Type B pancreatic cell (in vitro differentiated cells): ENCODE measurements around the gene C7orf57. TPM values are rescaled to one million over a fixed set of nuclear protein-coding genes. Genes with fewer than 3 reads are reported as not detected.

Experiments used
- DNase-seq: peaks from one replicate; pipeline ENCODE4 v3.0.0; 2021; ENCODE audit warnings: mixed read lengths; ENCODE audit not compliant: unreplicated experiment; ENCODE audit errors: extremely low spot score
- H3K27ac Mint-ChIP-seq: 2 replicates; pipeline ENCODE4 v1.8.0; 2021; ENCODE audit warnings: mild to moderate bottlenecking, mixed read lengths
- H3K27me3 Mint-ChIP-seq: 2 replicates; pipeline ENCODE4 v1.8.0; 2021; ENCODE audit warnings: mixed read lengths
- H3K36me3 Mint-ChIP-seq: 2 replicates; pipeline ENCODE4 v1.8.0; 2021; ENCODE audit warnings: mixed read lengths
- H3K4me1 Mint-ChIP-seq: one replicate; pipeline ENCODE4 v1.8.0; 2021; ENCODE audit warnings: mixed read lengths; ENCODE audit not compliant: unreplicated experiment
- H3K4me3 Mint-ChIP-seq: 2 replicates; pipeline ENCODE4 v1.8.0; 2021; ENCODE audit warnings: mild to moderate bottlenecking, mixed read lengths
- H3K9me3 Mint-ChIP-seq: 2 replicates; pipeline ENCODE4 v1.8.0; 2021; ENCODE audit warnings: mixed read lengths
- CTCF ChIP-seq: fragments of 200-600 bp; sonication (generic); conservative IDR thresholded peaks from 2 replicates; pipeline ENCODE4 v1.5.0; 2021; ENCODE audit warnings: antibody characterized with exemption, mild to moderate bottlenecking
- total RNA-seq: library from RNA; stranded (reverse); gene quantifications from 2 replicates; pipeline ENCODE4 v1.2.1, GENCODE V29; 2021; ENCODE audit warnings: low replicate concordance

The C7orf57 gene
- total RNA-seq, 1 donor from 2014 or later, result 1.5 TPM

GRCh38 chr7:48042636-48043035, 7.3 kb downstream of the C7orf57 start:
- no peak for TF ChIP-seq CTCF
- Mint-ChIP-seq H3K9me3 (no peaks in the 10 kb centered on the region), H3K36me3 (no peaks in the 10 kb centered on the region), H3K4me3 (no peak overlapping the region), H3K27me3 (peaks cover 45% of the 10 kb centered on the region), H3K27ac (no peak overlapping the region), H3K4me1 (no peaks in the 10 kb centered on the region)
- DNase-seq, result no peak

- no peak overlapping the region for H3K27ac Mint-ChIP-seq
- no peak for DNase-seq
- no peak for TF ChIP-seq CTCF
Measured at GRCh38 chr7:48045195-48045765, 9.9 kb downstream of the C7orf57 start.

GRCh38 chr7:48046458-48046857, 11.1 kb downstream of the C7orf57 start:
- peaks cover 16% of the 10 kb centered on the region for H3K27me3 Mint-ChIP-seq
- H3K4me3 Mint-ChIP-seq, result no peak overlapping the region
- DNase-seq, result no peak
- no peaks in the 10 kb centered on the region for H3K36me3 Mint-ChIP-seq
- no peak for TF ChIP-seq CTCF
- no peaks in the 10 kb centered on the region for H3K4me1 Mint-ChIP-seq
- no peaks in the 10 kb centered on the region for H3K9me3 Mint-ChIP-seq
- H3K27ac Mint-ChIP-seq, result no peak overlapping the region

More at GRCh38 chr7:48045195-48045765, 9.9 kb downstream of the C7orf57 start:
- H3K4me3 Mint-ChIP-seq, result no peak overlapping the region
- no peaks in the 10 kb centered on the region for H3K9me3 Mint-ChIP-seq
- no peaks in the 10 kb centered on the region for H3K4me1 Mint-ChIP-seq
- peaks cover 20% of the 10 kb centered on the region for H3K27me3 Mint-ChIP-seq
- no peaks in the 10 kb centered on the region for H3K36me3 Mint-ChIP-seq

- Mint-ChIP-seq H3K4me3 (no peak overlapping the region), H3K4me1 (no peaks in the 10 kb centered on the region), H3K9me3 (no peaks in the 10 kb centered on the region), H3K27me3 (peaks cover 13% of the 10 kb centered on the region), H3K27ac (no peak overlapping the region), H3K36me3 (no peaks in the 10 kb centered on the region)
- no peak for DNase-seq
- TF ChIP-seq CTCF, result no peak
Measured at GRCh38 chr7:48048113-48048512, 12.8 kb downstream of the C7orf57 start.

GRCh38 chr7:48049850-48050249, 14.5 kb downstream of the C7orf57 start:
- no peaks in the 10 kb centered on the region for H3K36me3 Mint-ChIP-seq
- H3K4me1 Mint-ChIP-seq, result no peaks in the 10 kb centered on the region
- no peaks in the 10 kb centered on the region for H3K9me3 Mint-ChIP-seq
- H3K27ac Mint-ChIP-seq, result no peak overlapping the region
- DNase-seq, result no peak
- no peak overlapping the region for H3K4me3 Mint-ChIP-seq
- peaks cover 11% of the 10 kb centered on the region for H3K27me3 Mint-ChIP-seq
- TF ChIP-seq CTCF, result no peak

GRCh38 chr7:48052748-48053147, 17.4 kb downstream of the C7orf57 start:
- no peaks in the 10 kb centered on the region for H3K9me3 Mint-ChIP-seq
- no peak overlapping the region for H3K27ac Mint-ChIP-seq
- peaks cover 3% of the 10 kb centered on the region for H3K27me3 Mint-ChIP-seq
- H3K4me1 Mint-ChIP-seq, result no peaks in the 10 kb centered on the region
- H3K36me3 Mint-ChIP-seq, result no peaks in the 10 kb centered on the region
- H3K4me3 Mint-ChIP-seq, result no peak overlapping the region
- DNase-seq, result no peak
- no peak for TF ChIP-seq CTCF
